Subcutaneous abdominal adipose tissue (tissue), 5 donors: ENCODE data around the gene AMTN.

Source experiments
- H3K27ac ChIP-seq: one replicate; pipeline ENCODE4 v1.7.0; 2013; ENCODE audit warnings: low read depth, mild to moderate bottlenecking, inconsistent platforms, low read length, moderate library complexity
- H3K27me3 ChIP-seq, 5 donors: one replicate each; pipeline ENCODE4 v1.7.0; 2013; ENCODE audit warnings: low read length in 5 of 5, inconsistent platforms in 1 of 5; ENCODE audit not compliant: control insufficient read depth in 5 of 5, insufficient read depth in 4 of 5
- H3K36me3 ChIP-seq, 5 donors: one replicate each; pipeline ENCODE4 v1.7.0; 2013; ENCODE audit warnings: low read length in 5 of 5; ENCODE audit not compliant: control insufficient read depth in 5 of 5, insufficient read depth in 5 of 5
- H3K4me1 ChIP-seq, 5 donors: one replicate each; pipeline ENCODE4 v1.7.0; 2013; ENCODE audit warnings: low read length in 5 of 5, mild to moderate bottlenecking in 3 of 5, moderate library complexity in 1 of 5; ENCODE audit not compliant: control insufficient read depth in 5 of 5, insufficient read depth in 5 of 5
- H3K4me3 ChIP-seq, 5 donors: one replicate each; pipeline ENCODE4 v1.7.0; 2013; ENCODE audit warnings: low read length in 5 of 5, low read depth in 1 of 5
- H3K9ac ChIP-seq, 5 donors: one replicate each; pipeline ENCODE4 v1.7.0; 2013; ENCODE audit warnings: low read length in 5 of 5, mild to moderate bottlenecking in 4 of 5, moderate library complexity in 3 of 5
- H3K9me3 ChIP-seq, 5 donors: one replicate each; pipeline ENCODE4 v1.7.0; 2013; ENCODE audit warnings: low read length in 5 of 5; ENCODE audit not compliant: control insufficient read depth in 5 of 5
- donor health status: healthy.
- donor health status: healthy.
- donor health status: healthy.
- donor health status: healthy.
- donor health status: healthy.

Gene AMTN

GRCh38 chr4:70556856-70557255 is 38.5 kb downstream of the AMTN start:
- no peaks in the 10 kb centered on the region for H3K27me3 ChIP-seq
- no peaks in the 10 kb centered on the region for H3K36me3 ChIP-seq
- no peak overlapping the region for H3K4me3 ChIP-seq
- H3K9ac ChIP-seq, result no peak overlapping the region
- H3K9me3 ChIP-seq, result no peaks in the 10 kb centered on the region
- H3K4me1 ChIP-seq, result peaks cover 0 to 8% (median 0%) of the 10 kb centered on the region in 5 donors
- no peak overlapping the region for H3K27ac ChIP-seq

- Histone ChIP-seq H3K9me3 (no peaks in the 10 kb centered on the region), H3K4me1 (peaks cover 0 to 8% (median 0%) of the 10 kb centered on the region in 5 donors), H3K4me3 (no peak overlapping the region), H3K27ac (no peak overlapping the region), H3K9ac (no peak overlapping the region), H3K27me3 (no peaks in the 10 kb centered on the region), H3K36me3 (no peaks in the 10 kb centered on the region)
These were observed 41.0 kb downstream of the AMTN start for GRCh38 chr4:70559211-70559830.

DNA sequence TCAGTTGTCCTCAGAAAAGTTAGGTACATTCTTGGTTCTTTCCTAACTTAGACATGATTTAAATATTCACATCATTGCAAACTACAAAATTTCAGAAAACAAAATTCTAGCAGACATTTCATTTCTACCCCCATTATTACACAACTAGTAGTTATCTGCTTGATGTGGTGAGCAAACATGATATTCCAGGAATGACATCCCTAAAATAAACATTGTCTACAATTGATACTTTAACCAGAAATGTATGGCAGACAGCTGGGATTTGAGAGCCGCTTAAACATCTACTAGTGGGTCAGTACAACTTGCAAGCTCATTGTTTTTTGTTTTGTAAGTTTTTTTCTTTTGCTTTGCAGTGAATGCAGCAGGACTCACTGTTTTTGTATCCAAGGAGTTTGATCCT is 41.6 kb downstream of the AMTN start:
- Histone ChIP-seq H3K36me3 (no peaks in the 10 kb centered on the region), H3K4me3 (no peak overlapping the region), H3K9ac (no peak overlapping the region), H3K4me1 (peaks cover 0 to 8% (median 0%) of the 10 kb centered on the region in 5 donors), H3K9me3 (no peaks in the 10 kb centered on the region), H3K27me3 (no peaks in the 10 kb centered on the region), H3K27ac (no peak overlapping the region)

GRCh38 chr4:70564033-70564432 is 45.7 kb downstream of the AMTN start:
- Histone ChIP-seq H3K9ac (no peak overlapping the region), H3K36me3 (no peaks in the 10 kb centered on the region), H3K9me3 (peaks cover 0 to 2% (median 0%) of the 10 kb centered on the region in 5 donors), H3K27me3 (no peaks in the 10 kb centered on the region), H3K4me1 (peaks cover 0 to 3% (median 0%) of the 10 kb centered on the region in 5 donors), H3K27ac (no peak overlapping the region), H3K4me3 (no peak overlapping the region)

GRCh38 chr4:70570796-70571195 is 52.4 kb downstream of the AMTN start:
- Histone ChIP-seq H3K36me3 (no peaks in the 10 kb centered on the region), H3K4me1 (no peaks in the 10 kb centered on the region), H3K9ac (no peak overlapping the region), H3K4me3 (no peak overlapping the region), H3K9me3 (peaks cover 0 to 3% (median 0%) of the 10 kb centered on the region in 5 donors), H3K27me3 (peaks cover 0 to 5% (median 0%) of the 10 kb centered on the region in 5 donors), H3K27ac (no peak overlapping the region)

- Histone ChIP-seq H3K36me3 (no peaks in the 10 kb centered on the region), H3K4me3 (no peak overlapping the region), H3K27ac (no peak overlapping the region), H3K9ac (no peak overlapping the region), H3K27me3 (peaks cover 0 to 5% (median 0%) of the 10 kb centered on the region in 5 donors), H3K9me3 (peaks cover 0 to 3% (median 0%) of the 10 kb centered on the region in 5 donors), H3K4me1 (no peaks in the 10 kb centered on the region)
These were observed 53.4 kb downstream of the AMTN start for GRCh38 chr4:70571772-70572171.

DNA sequence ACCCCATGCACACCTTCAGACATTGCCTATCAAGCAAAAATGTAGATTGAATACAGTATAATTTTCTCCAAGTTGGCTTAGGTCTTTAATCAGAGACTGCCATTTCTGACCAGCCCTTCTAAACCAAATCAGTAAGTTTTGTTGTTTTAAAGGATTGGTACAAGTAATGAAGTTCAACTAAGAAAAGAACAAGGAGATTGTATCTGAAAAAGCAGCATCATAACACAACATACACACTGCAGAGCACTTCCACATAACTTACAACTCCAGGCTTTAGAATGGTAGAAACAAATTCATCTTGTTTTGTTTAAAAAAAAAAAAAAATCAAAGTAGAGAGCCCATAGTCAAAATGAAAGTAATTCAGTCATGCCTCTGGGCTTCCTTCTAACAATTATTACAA is 57.6 kb downstream of the AMTN start:
- H3K27ac ChIP-seq, result no peak overlapping the region
- no peaks in the 10 kb centered on the region for H3K9me3 ChIP-seq
- H3K27me3 ChIP-seq, result peaks cover 0 to 5% (median 0%) of the 10 kb centered on the region in 5 donors
- H3K9ac ChIP-seq, result no peak overlapping the region
- H3K4me1 ChIP-seq, result no peaks in the 10 kb centered on the region
- no peaks in the 10 kb centered on the region for H3K36me3 ChIP-seq
- no peak overlapping the region for H3K4me3 ChIP-seq

- Histone ChIP-seq H3K9ac (no peak overlapping the region), H3K4me3 (no peak overlapping the region), H3K27ac (no peak overlapping the region)
These were observed 59.0 kb downstream of the AMTN start for GRCh38 chr4:70577220-70577927.

DNA sequence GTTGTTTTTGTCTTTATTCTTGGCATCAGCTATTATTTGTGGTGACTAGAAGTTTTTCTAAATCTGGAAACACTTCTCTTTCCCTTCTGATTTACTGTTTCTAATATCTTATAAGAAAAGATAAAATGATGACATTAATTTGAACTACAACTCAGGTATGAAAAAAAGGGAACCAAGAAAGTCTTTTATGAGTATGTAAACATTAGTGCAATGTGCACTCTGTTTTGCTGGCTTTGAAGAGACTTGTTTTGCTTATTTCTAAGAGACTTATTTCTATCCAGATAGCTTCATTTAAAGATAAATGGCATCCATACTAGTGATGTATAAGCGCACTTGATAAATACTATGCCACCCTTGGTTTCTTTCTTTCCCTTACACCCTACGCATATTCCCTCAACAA is 63.6 kb downstream of the AMTN start:
- H3K9me3 ChIP-seq, result no peaks in the 10 kb centered on the region
- no peak overlapping the region for H3K4me3 ChIP-seq
- no peaks in the 10 kb centered on the region for H3K27me3 ChIP-seq
- H3K4me1 ChIP-seq, result no peaks in the 10 kb centered on the region
- H3K27ac ChIP-seq, result no peak overlapping the region
- no peaks in the 10 kb centered on the region for H3K36me3 ChIP-seq
- H3K9ac ChIP-seq, result no peak overlapping the region

More at GRCh38 chr4:70577220-70577927, 59.0 kb downstream of the AMTN start:
- Histone ChIP-seq H3K9me3 (no peaks in the 10 kb centered on the region), H3K4me1 (no peaks in the 10 kb centered on the region), H3K36me3 (no peaks in the 10 kb centered on the region), H3K27me3 (peaks cover 0 to 2% (median 0%) of the 10 kb centered on the region in 5 donors)
